Progenitor cell of endocrine pancreas (in vitro differentiated cells): ENCODE results near the gene CBR1. TPM values are rescaled to one million over a fixed set of nuclear protein-coding genes. Genes with fewer than 3 reads are reported as not detected.
"Not testable (repeated sequence)": the region's sequence is repeated elsewhere in the genome, so short reads cannot be mapped to it uniquely, and the experiment has no call there.

ENCODE experiments used
- DNase-seq: peaks from one replicate; pipeline ENCODE4 v3.0.0; 2021; ENCODE audit warnings: low spot score; ENCODE audit not compliant: unreplicated experiment
- H3K27ac Mint-ChIP-seq: 2 replicates; pipeline ENCODE4 v1.8.0; 2021; ENCODE audit warnings: mild to moderate bottlenecking, moderate library complexity, mixed read lengths
- H3K27me3 Mint-ChIP-seq: 2 replicates; pipeline ENCODE4 v1.8.0; 2021; ENCODE audit warnings: mixed read lengths
- H3K36me3 Mint-ChIP-seq: 2 replicates; pipeline ENCODE4 v1.8.0; 2022; ENCODE audit warnings: mixed read lengths; ENCODE audit not compliant: insufficient read depth
- H3K4me1 Mint-ChIP-seq: 2 replicates; pipeline ENCODE4 v1.8.0; 2021; ENCODE audit warnings: low read depth, mixed read lengths
- H3K4me3 Mint-ChIP-seq: 2 replicates; pipeline ENCODE4 v1.8.0; 2021; ENCODE audit warnings: low read depth, mild to moderate bottlenecking, moderate library complexity, mixed read lengths
- H3K9me3 Mint-ChIP-seq: 2 replicates; pipeline ENCODE4 v1.8.0; 2021; ENCODE audit warnings: low read depth, mixed read lengths
- CTCF ChIP-seq: fragments of 200-600 bp; sonication (generic); IDR thresholded peaks from one replicate; pipeline ENCODE4 v1.5.0; 2021; ENCODE audit warnings: antibody characterized with exemption, mild to moderate bottlenecking; ENCODE audit not compliant: unreplicated experiment
- total RNA-seq: library from RNA; stranded (reverse); gene quantifications from 2 replicates; pipeline ENCODE4 v1.2.1, GENCODE V29; 2021

Gene CBR1
- total RNA-seq, 1 donor from 2014 or later: 13.2 TPM

GRCh38 chr21:36070999-36071398, 1.2 kb downstream of the CBR1 start:
- H3K36me3 Mint-ChIP-seq: peaks cover 4% of the 10 kb centered on the region
- TF ChIP-seq CTCF: no peak
- no peak for DNase-seq
- H3K9me3 Mint-ChIP-seq: peaks cover 9% of the 10 kb centered on the region
- no peak overlapping the region for H3K27ac Mint-ChIP-seq
- peak overlapping the region; percentile 14 for H3K4me3 Mint-ChIP-seq
- no peaks in the 10 kb centered on the region for H3K27me3 Mint-ChIP-seq
- H3K4me1 Mint-ChIP-seq: peaks cover 10% of the 10 kb centered on the region

- DNase-seq: no peak
- Mint-ChIP-seq H3K4me3 (no peak overlapping the region), H3K9me3 (peaks cover 9% of the 10 kb centered on the region), H3K4me1 (peaks cover 15% of the 10 kb centered on the region), H3K27me3 (no peaks in the 10 kb centered on the region), H3K27ac (no peak overlapping the region), H3K36me3 (peaks cover 4% of the 10 kb centered on the region)
- TF ChIP-seq CTCF: no peak
Measured at GRCh38 chr21:36072453-36073162, 2.8 kb downstream of the CBR1 start.

GRCh38 chr21:36073181-36073580, 3.4 kb downstream of the CBR1 start:
- DNase-seq: no peak
- Mint-ChIP-seq H3K4me3 (no peak overlapping the region), H3K27ac (no peak overlapping the region), H3K4me1 (peaks cover 15% of the 10 kb centered on the region), H3K36me3 (peaks cover 4% of the 10 kb centered on the region), H3K27me3 (no peaks in the 10 kb centered on the region), H3K9me3 (peaks cover 9% of the 10 kb centered on the region)
- TF ChIP-seq CTCF: no peak

GRCh38 chr21:36073911-36074310, 4.1 kb downstream of the CBR1 start:
- H3K27ac Mint-ChIP-seq, H3K27me3 Mint-ChIP-seq, H3K36me3 Mint-ChIP-seq, H3K4me3 Mint-ChIP-seq, H3K9me3 Mint-ChIP-seq, DNase-seq: not testable (repeated sequence)
- peaks cover 15% of the 10 kb centered on the region for H3K4me1 Mint-ChIP-seq

- Mint-ChIP-seq H3K9me3 (no peaks in the 10 kb centered on the region), H3K4me3 (no peak overlapping the region), H3K27ac (no peak overlapping the region), H3K4me1 (peaks cover 15% of the 10 kb centered on the region), H3K27me3 (no peaks in the 10 kb centered on the region), H3K36me3 (no peaks in the 10 kb centered on the region)
- TF ChIP-seq CTCF: no peak
- no peak for DNase-seq
Measured at GRCh38 chr21:36075171-36075570, 5.3 kb downstream of the CBR1 start.

- Mint-ChIP-seq H3K27me3 (no peaks in the 10 kb centered on the region), H3K36me3 (no peaks in the 10 kb centered on the region), H3K4me1 (peaks cover 15% of the 10 kb centered on the region), H3K4me3 (no peak overlapping the region), H3K27ac (no peak overlapping the region), H3K9me3 (no peaks in the 10 kb centered on the region)
- TF ChIP-seq CTCF: no peak
- no peak for DNase-seq
Measured at GRCh38 chr21:36075953-36076352, 6.1 kb downstream of the CBR1 start.
